Hindlimb muscle (tissue), 1 donor: ENCODE results near the gene SIPA1L3. TPM values are rescaled to one million over a fixed set of nuclear protein-coding genes. Genes with fewer than 3 reads are reported as not detected.
A peak's percentile ranks its signal among the peaks of the same experiment; 100 is the strongest.

Experiments used
- DNase-seq: peaks from one replicate; pipeline ENCODE4 v3.0.0-alpha.2; 2013
- polyA plus RNA-seq: library from polyadenylated mRNA; unstranded; fragments of 120-200 nt; gene quantifications from one replicate; pipeline ENCODE4 v1.2.1, GENCODE V29; 2013; ENCODE audit not compliant: insufficient read length

Gene SIPA1L3
- polyA plus RNA-seq, 1 donor: 8.8 TPM

GRCh38 chr19:38114651-38115050, 207.6 kb downstream of the SIPA1L3 start:
- no peak for DNase-seq

- no peak for DNase-seq
These were observed 208.3 kb downstream of the SIPA1L3 start for GRCh38 chr19:38115271-38115802.

DNA sequence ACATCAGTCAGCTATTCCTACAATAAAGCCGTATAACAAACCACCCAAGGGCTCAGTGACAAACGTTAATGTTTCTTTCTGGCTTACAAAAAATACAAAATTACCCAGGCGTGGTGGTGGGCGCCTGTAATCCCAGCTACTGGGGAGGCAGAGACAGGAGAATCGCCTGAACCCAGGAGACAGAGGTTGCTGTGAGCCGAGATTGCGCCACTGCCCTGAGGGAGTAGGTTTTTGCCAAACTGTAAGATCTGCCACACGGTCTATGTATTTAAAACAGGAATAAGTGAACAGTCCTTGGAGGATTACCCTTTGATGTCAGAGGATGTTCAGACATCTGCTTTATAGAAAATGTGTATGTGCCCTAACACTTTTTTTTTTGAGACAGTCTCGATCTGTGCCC, 211.2 kb downstream of the SIPA1L3 start:
- DNase-seq: no peak

DNA sequence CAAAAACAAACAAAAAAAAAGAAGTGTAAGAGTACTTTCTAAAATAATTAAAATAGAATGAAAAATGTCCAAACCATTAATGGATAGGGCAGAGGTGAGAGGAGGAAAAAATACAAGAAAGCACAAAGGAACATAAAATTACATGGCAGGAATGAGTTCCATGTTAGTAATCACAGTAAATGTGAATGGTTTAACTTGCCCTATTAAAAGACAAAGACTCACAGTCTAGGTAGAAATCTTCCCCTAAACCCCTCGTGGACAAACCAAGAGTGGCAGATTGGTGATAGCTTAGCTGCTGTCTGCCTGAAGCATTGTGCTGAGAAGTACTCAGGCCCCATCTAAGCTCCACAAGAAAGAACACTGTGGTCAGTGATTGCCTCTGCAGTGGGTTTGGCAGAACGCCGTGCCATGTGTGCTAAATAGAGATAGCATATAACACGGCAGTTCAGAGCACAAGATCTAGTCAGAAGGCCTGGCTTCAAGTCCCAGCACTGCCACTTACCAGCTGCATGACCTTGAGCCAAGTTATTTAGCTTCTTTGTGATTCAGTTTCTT, 213.5 kb downstream of the SIPA1L3 start:
- DNase-seq: no peak

- no peak for DNase-seq
These were observed 215.5 kb downstream of the SIPA1L3 start for GRCh38 chr19:38122402-38123093.

DNA sequence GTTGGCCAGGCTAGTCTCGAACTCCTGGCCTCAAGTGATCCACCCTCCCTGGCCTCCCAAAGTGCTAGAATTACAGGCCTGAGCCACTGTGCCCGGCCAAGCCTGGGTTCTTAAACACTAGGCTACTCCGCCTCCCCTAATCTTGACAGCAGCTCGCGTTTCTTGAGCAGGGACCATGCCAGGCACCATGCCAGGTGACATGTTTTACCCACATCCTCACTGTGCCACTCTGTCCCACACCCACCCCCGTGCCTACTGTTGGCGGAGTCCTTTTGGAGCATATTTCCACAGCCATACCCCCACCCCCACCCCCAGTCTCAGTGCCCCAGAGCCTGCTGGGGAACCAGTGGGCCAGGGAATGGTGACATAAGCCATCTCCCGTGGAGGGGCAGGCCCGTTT, 218.2 kb downstream of the SIPA1L3 start:
- DNase-seq: no peak

DNA sequence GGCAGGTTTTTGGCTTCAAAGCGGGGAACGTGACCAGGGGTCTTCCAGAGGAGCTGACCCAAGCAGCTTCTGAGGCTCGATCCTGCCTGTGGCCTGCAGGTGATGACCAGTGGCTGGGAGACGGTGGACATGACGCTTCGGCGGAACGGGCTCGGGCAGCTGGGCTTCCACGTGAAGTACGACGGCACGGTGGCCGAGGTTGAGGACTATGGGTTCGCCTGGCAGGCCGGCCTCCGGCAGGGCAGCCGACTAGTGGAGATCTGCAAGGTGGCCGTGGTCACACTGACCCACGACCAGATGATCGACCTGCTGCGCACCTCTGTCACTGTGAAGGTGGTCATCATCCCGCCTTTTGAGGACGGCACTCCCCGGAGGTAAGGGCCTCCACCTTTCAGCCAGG, 223.4 kb downstream of the SIPA1L3 start:
- DNase-seq: no peak

DNA sequence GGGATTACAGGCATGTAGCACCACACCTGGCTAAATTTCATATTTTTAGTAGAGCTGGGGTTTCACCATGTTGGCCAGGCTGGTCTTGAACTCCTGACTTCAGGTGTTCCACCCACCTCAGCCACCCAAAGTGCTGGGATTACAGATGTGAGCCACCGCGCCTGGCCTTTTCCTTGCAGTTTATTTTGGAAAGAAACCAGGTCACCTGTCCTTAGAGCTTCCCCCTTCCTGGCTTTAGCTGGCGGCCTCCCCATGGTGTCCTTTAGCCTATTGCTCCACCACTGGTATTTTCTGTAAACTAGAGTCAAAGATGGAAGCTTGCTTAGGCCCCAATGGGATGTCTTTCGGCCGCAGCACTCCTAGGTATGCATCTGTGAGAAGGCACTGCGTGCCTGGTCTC, 225.8 kb downstream of the SIPA1L3 start:
- no peak for DNase-seq

DNA sequence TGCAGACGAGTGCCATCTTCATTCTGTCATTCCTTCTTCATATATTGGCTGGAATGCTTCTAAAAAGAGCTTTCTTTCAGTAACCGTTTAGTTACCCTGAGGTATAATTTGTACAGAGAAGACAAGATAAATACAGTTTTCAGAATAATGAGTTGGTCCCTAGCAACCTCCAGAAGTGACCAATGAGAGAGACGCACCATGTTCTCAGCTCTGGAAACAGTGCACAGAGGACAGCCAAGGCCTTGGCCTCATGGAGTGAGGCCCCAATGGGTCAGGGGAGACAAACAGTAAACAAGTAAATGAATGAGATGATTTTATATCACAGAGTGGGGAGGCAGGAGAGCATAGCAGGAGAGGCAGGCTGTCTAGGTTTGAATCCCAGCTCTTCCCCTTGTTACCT, 226.3 kb downstream of the SIPA1L3 start:
- no peak for DNase-seq

- DNase-seq: no peak
These were observed 227.6 kb downstream of the SIPA1L3 start for GRCh38 chr19:38134540-38135149.

DNA sequence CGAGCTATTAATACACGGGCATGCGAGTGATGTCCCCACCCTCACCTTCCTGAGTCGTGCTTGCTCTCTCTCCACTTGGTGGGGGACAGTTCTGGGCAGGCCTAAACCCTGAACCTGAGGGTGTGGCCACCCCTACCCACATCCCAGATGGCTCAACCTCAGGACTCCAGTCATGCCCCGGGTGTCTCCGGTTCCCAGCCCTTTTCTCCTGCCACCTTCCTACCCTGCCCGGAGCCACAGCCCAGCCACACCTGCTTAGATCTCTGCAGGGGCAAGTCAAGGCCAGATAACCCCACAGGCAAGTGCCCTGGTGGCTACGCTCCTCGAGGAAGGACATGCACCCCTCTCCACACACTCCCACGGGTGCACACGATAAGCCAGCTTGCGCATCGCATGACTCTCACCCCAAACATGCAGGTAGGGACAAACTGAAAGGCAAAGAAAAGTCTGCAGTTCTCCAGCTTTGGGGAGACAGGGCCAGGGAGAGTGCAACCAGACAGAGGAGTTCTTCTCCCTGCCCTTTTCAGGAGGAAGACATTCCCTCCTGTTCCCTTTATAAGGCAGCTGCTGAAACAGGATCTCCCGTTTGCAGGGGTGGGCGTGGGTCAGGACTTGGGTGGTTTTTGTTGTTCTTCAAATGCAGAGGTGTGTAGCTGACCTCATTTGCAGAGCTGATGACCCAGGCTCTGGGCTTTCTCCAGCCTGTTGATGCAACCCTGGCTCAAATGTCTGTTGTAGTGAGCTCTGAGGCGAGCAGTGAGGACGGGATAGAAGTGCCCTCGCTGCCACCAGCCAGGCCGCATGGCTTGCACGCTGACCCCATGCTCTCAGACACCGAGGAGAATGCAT, 228.4 kb downstream of the SIPA1L3 start:
- no peak for DNase-seq

DNA sequence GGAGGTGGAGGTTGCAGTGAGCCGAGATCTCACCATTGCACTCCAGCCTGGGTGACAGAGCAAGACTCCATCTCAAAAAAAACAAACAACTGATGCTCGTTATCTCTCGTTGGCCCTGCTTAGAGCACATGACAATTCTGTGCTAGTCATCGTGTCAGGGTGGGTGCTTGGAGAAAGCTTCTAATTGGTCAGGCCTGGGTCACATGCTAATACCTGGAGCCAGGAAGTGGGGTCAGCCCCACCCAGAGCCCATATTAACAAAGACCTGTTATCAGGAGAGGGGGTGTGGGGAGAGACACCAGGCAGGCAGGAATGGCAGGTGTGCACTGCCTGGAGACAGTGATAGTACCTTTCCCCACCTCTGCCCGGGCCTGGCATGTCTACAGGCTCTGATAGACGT, 232.1 kb downstream of the SIPA1L3 start:
- DNase-seq: no peak

DNA sequence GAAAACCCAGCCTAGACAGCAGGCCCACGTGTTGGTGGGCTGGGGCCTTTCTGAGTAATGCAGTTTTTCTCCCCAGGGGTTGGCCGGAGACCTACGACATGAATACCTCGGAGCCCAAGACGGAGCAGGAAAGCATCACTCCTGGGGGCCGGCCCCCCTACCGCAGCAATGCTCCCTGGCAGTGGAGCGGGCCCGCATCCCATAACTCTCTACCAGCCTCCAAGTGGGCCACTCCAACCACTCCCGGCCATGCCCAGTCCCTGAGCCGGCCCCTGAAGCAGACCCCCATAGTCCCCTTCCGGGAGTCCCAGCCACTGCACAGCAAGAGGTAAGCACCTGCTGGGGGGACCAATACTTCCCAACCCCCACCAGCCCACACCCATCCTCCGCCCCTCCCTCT, 234.1 kb downstream of the SIPA1L3 start:
- DNase-seq: no peak

DNA sequence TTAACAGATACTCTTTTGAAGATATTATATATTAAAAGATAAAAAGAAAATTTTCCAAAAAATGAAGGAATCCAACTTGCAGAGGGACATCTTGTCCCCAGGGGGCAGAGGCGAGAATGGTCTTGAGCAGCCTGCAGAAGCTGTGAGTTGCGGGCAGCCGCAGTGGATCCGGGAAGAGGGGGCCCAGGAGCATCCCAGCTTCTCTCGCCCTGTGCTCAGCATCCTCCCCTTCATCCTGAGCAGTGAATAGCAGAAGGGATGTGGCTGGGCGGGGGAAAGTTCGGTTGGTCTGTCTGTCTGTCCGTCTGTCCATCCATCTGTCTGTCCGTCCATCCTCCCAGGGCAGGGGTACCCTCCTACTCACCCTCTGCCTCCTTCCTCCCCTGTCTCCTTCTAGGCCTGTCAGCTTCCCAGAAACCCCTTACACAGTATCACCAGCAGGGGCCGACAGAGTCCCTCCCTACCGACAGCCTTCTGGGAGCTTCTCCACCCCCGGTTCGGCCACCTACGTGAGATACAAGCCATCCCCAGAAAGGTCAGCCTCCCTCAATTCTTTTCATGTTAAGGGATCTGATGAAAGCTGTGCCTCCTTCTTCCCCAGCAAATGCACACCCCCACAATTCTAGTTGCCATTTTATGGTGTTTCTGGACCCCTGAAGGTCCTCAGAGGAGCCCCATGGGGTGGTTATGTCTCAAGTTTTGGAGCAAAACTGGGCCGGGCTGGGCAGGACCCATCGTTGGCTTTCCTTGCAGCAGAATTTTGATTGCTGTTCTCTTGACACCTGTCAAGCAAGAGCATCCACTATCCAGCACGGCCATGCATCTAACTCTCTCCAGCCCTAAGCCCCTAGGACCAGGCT, 235.4 kb downstream of the SIPA1L3 start:
- DNase-seq: peak; percentile 51

GRCh38 chr19:38143847-38144246, 236.8 kb downstream of the SIPA1L3 start:
- no peak for DNase-seq

GRCh38 chr19:38144667-38145066, 237.7 kb downstream of the SIPA1L3 start:
- DNase-seq: no peak

DNA sequence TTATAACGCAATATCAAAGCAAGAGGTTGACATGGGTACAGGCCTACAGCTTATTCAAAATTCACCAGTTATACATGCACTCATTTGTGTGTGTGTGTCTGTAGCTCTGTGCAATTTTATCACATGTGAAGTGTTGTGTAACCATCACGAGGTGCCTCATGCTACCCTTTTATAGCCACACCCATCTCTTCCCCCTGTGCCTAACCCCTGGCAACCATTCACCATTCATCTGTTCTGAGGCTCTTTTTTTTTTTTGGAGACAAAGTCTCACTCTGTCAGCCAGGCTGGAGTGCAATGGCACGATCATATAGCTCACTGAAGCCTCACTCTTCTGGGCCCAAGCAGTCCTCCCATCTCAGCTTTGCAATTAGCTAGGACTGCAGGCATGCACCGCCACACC, 238.6 kb downstream of the SIPA1L3 start:
- no peak for DNase-seq

- DNase-seq: peak; percentile 34
These were observed 241.3 kb downstream of the SIPA1L3 start for GRCh38 chr19:38148337-38148736.

DNA sequence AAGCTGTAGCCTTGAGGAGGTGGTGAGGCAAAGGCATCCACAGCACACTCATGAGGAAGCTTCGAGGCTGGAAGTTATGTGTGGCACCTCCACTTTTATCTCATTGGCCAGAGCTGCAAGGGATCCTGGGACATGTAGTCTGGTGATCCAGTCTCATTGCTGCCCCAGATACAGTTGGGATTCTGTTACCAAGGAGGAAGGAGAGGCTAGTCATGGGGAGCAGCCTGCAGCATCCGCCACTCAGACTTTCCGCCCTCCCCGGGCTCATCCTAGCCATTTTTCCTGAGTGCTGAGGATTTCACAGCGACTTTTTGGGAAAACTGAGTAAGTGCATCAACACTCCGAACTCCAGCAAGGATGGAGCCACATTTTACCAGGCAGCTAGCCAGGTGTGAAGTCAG, 242.7 kb downstream of the SIPA1L3 start:
- DNase-seq: peak; percentile 26

DNA sequence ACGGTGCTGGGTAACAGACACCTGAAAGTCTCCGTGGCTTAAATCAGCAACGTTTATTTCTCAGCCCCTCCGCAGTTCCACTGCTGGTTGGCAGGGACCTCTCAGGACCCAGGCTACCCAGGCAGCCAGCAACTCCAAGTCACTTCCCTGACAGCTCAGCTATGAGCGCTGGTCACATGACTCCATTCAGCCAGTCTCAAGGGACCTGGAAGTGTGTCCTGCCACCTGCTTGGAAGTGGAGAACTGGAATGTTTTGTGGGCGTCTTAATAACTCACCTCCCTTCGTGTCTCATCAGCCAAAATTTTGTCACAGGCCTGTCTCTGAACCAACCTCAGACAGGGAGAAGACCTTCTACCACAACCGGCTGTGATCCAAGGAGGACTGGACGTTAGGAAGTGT, 244.2 kb downstream of the SIPA1L3 start:
- DNase-seq: no peak

- no peak for DNase-seq
These were observed 245.7 kb downstream of the SIPA1L3 start for GRCh38 chr19:38152461-38153379.
